AG09319 (cell line): ENCODE results near the gene PRSS33.

Source experiments
- DNase-seq: peaks from one replicate; pipeline ENCODE4 v3.0.0-alpha.2; 2010; ENCODE audit warnings: low read depth; ENCODE audit errors: extremely low read depth
- TF ChIP-seq, protein P1 (sequence below): IDR thresholded peaks from 2 replicates; pipeline ENCODE4 v1.5.1; 2011; ENCODE audit warnings: low read depth, mild to moderate bottlenecking, inconsistent platforms, low read length, moderate library complexity

PRSS33 gene

GRCh38 chr16:2804728-2805127 lies 17.4 kb upstream of the PRSS33 start:
- no peak for DNase-seq
- TF ChIP-seq, protein P1, sequence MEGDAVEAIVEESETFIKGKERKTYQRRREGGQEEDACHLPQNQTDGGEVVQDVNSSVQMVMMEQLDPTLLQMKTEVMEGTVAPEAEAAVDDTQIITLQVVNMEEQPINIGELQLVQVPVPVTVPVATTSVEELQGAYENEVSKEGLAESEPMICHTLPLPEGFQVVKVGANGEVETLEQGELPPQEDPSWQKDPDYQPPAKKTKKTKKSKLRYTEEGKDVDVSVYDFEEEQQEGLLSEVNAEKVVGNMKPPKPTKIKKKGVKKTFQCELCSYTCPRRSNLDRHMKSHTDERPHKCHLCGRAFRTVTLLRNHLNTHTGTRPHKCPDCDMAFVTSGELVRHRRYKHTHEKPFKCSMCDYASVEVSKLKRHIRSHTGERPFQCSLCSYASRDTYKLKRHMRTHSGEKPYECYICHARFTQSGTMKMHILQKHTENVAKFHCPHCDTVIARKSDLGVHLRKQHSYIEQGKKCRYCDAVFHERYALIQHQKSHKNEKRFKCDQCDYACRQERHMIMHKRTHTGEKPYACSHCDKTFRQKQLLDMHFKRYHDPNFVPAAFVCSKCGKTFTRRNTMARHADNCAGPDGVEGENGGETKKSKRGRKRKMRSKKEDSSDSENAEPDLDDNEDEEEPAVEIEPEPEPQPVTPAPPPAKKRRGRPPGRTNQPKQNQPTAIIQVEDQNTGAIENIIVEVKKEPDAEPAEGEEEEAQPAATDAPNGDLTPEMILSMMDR, result no peak

- no peak for DNase-seq
- TF ChIP-seq, protein P1, result no peak
Observed at GRCh38 chr16:2803545-2804195, 16.3 kb upstream of the PRSS33 start.

- no peak for DNase-seq
- TF ChIP-seq, protein P1, result no peak
Observed at GRCh38 chr16:2799859-2800226, 12.5 kb upstream of the PRSS33 start.

- TF ChIP-seq, protein P1, result no peak
- DNase-seq, result no peak
Observed at GRCh38 chr16:2799205-2799858, 12.0 kb upstream of the PRSS33 start.

GRCh38 chr16:2798723-2799204 lies 11.4 kb upstream of the PRSS33 start:
- TF ChIP-seq, protein P1, result no peak

DNA sequence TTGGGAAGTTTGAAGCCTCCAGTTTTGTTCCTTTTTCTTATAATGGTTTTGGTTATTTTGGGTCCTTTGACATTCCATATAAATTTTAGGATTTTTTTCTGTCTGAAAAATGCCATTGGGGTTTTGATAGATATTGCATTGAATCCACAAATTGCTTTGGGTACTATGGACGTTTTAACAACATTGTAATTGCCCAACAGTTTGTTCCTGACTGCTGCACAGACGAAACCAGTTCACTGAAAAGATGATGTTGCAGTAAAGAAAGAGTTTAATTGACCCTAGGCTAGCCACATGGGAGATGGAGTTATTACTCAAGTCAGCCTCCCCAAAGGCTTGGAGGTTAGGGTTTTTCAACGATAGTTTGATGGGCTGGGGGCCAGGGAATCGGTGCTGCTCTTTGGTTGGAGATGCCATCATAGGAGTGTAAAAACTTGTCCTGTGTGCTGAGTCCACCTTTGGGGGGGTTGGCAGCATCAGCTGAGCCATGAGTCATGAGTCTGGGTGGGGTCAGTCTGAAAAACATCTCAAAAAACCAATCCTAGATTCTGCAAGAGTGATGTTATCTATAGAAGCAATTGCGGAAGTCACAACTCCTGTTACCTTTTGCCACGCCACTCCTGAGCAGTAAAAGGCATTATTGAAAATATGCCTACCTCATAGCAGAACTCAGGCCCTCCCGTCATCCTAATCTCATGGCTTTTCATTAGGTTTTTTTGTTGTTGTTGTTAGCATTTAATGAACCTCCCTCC lies 8.2 kb upstream of the PRSS33 start:
- TF ChIP-seq, protein P1, result no peak
- DNase-seq, result no peak

More at GRCh38 chr16:2798723-2799204, 11.4 kb upstream of the PRSS33 start:
- no peak for DNase-seq

DNA sequence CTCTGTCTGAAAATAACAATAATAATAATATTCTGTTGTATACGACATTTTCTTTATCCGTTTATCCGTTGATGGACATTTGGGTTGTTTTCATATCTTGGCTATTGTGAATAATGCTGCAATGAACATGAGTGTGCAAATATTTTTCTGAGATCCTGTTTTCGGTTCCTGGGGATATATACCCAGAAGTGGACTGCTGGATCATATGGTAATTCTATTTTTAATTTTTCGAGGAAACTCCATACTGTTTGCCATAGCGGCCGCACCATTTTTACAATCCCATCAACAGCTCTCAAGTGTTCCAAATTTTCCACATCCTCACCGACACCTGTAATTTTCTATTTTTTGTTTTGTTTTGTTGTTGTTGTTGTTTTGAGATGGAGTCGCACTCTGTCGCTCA lies 5.6 kb upstream of the PRSS33 start:
- DNase-seq, result no peak
- TF ChIP-seq, protein P1, result no peak
